Measurements from ENCODE around the gene ZDHHC15. TPM values are rescaled to one million over a fixed set of nuclear protein-coding genes. Genes with fewer than 3 reads are reported as not detected.

Gene ZDHHC15
- total and polyA plus RNA-seq, 10 of the 15 experiments (the other 5 are each of a cell fraction or from before 2014, with no cell fraction given): 0.02 to 0.17 (median 0.10) TPM; not detected in 1

DNA sequence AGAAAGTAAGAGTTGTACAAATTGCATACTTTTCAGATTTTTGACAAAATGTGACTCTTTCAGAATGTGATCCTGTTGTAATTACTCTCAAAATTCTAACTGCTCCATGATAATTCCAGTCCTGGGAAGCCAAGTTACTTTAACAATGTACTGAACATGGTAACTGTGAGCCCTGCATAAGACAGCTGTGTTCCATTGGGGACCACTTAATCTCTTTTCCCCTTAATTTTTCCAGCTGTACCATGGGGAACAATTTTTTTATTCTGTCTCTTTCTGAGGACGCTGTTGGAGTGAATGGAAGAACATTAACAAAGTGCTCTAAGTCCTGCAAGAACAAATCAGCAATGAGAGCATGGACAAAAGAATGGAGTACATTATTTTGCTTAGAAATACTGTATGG, 153.1 kb downstream of the ZDHHC15 start:
- ChIA-PET POLR2A (no interaction called here), CTCF (no interaction called here), RAD21 (ENCODE audit: unreplicated experiment) (no interaction called here), SMC1A (ENCODE audit: uncharacterized antibody, unreplicated experiment) (no interaction called here)
- BruUV-seq (replicated peaks): no TSS peak
- H3K4me3 ChIP-seq: no peak overlapping the region
- no peaks in the 10 kb centered on the region for H3K4me1 ChIP-seq (ENCODE audit: control insufficient read depth, insufficient read depth, low read length)
- no peaks in the 10 kb centered on the region for H3K36me3 ChIP-seq (ENCODE audit: control insufficient read depth in 2 of 2, insufficient read depth in 2 of 2, low read length in 1 of 2)
- no peaks in the 10 kb centered on the region for H3K79me2 ChIP-seq (ENCODE audit: control insufficient read depth, insufficient read depth, low read length)
- no peak overlapping the region for H2AFZ ChIP-seq (ENCODE audit: control insufficient read depth, low read depth, low read length)
- ATAC-seq: no peak
- no peak overlapping the region for H3K4me2 ChIP-seq (ENCODE audit: control insufficient read depth, insufficient read depth)
- H3K9me3 ChIP-seq (replicated peaks; ENCODE audit: control insufficient read depth, insufficient read depth, low read length): no peaks in the 10 kb centered on the region
- DNase-seq (ENCODE audit: low read depth, low spot score): no peak
- no peaks in the 10 kb centered on the region for H4K20me1 ChIP-seq (ENCODE audit: control insufficient read depth, insufficient read depth)
- H3K9ac ChIP-seq (ENCODE audit: control insufficient read depth, insufficient read depth, low read length): no peak overlapping the region
- H3K27me3 ChIP-seq (replicated peaks in 1 of 2; ENCODE audit: control insufficient read depth in 2 of 2, insufficient read depth in 2 of 2, low read length in 1 of 2): no peaks in the 10 kb centered on the region
- intact Hi-C loops (cut with micrococcal nuclease; ENCODE audit: unreplicated experiment) (no loop called here), in situ Hi-C loops (cut with MboI) (no loop called here)
- 0% methylated on average over 1 of the region's 1 CpG for WGBS (ENCODE audit: insufficient coverage, insufficient replicate concordance, low lambda C conversion rate, missing lambda C conversion rate)
- H3K27ac ChIP-seq (ENCODE audit: control insufficient read depth, insufficient read depth): no peak overlapping the region
- no peak for FAIRE-seq
- TF ChIP-seq BHLHE40 (IDR thresholded peaks at IDR 0.05; ENCODE audit: borderline replicate concordance in 1 of 2, low read depth in 2 of 2, low read length in 1 of 2) (no peak), CHD2 (IDR thresholded peaks at IDR 0.05; ENCODE audit: borderline replicate concordance, low read depth, low read length) (no peak), MTA2 (IDR thresholded peaks at IDR 0.05; ENCODE audit: low read depth) (no peak), RELA (IDR thresholded peaks at IDR 0.05; ENCODE audit: borderline replicate concordance, partially characterized antibody) (no peak), JUND (IDR thresholded peaks at IDR 0.05; ENCODE audit: low read depth, low read length) (no peak), NR2C1 (IDR thresholded peaks at IDR 0.05) (no peak), POU2F2 (IDR thresholded peaks at IDR 0.05; ENCODE audit: borderline replicate concordance, low read depth, low read length) (no peak), CEBPB (IDR thresholded peaks at IDR 0.05; ENCODE audit: borderline replicate concordance in 1 of 2, low read depth in 2 of 2, low read length in 2 of 2) (no peak), NFYB (IDR thresholded peaks at IDR 0.05; ENCODE audit: insufficient read depth, low read depth, low read length) (no peak), CBX3 (IDR thresholded peaks at IDR 0.05; ENCODE audit: borderline replicate concordance, low read depth) (no peak), IKZF1 (conservative IDR thresholded peaks at IDR 0.05) (no peak), SREBF1 (IDR thresholded peaks at IDR 0.05; ENCODE audit: low read length) (no peak), NR2F1 (conservative IDR thresholded peaks at IDR 0.05) (no peak), ZBTB4 (CRISPR knock-in tag; IDR thresholded peaks at IDR 0.05) (no peak)
- TF ChIP-seq, protein P1, sequence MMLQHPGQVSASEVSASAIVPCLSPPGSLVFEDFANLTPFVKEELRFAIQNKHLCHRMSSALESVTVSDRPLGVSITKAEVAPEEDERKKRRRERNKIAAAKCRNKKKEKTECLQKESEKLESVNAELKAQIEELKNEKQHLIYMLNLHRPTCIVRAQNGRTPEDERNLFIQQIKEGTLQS (IDR thresholded peaks at IDR 0.05; ENCODE audit: borderline replicate concordance, extremely low read depth, low read depth, low read length): no peak
- TF ChIP-seq, protein P2, sequence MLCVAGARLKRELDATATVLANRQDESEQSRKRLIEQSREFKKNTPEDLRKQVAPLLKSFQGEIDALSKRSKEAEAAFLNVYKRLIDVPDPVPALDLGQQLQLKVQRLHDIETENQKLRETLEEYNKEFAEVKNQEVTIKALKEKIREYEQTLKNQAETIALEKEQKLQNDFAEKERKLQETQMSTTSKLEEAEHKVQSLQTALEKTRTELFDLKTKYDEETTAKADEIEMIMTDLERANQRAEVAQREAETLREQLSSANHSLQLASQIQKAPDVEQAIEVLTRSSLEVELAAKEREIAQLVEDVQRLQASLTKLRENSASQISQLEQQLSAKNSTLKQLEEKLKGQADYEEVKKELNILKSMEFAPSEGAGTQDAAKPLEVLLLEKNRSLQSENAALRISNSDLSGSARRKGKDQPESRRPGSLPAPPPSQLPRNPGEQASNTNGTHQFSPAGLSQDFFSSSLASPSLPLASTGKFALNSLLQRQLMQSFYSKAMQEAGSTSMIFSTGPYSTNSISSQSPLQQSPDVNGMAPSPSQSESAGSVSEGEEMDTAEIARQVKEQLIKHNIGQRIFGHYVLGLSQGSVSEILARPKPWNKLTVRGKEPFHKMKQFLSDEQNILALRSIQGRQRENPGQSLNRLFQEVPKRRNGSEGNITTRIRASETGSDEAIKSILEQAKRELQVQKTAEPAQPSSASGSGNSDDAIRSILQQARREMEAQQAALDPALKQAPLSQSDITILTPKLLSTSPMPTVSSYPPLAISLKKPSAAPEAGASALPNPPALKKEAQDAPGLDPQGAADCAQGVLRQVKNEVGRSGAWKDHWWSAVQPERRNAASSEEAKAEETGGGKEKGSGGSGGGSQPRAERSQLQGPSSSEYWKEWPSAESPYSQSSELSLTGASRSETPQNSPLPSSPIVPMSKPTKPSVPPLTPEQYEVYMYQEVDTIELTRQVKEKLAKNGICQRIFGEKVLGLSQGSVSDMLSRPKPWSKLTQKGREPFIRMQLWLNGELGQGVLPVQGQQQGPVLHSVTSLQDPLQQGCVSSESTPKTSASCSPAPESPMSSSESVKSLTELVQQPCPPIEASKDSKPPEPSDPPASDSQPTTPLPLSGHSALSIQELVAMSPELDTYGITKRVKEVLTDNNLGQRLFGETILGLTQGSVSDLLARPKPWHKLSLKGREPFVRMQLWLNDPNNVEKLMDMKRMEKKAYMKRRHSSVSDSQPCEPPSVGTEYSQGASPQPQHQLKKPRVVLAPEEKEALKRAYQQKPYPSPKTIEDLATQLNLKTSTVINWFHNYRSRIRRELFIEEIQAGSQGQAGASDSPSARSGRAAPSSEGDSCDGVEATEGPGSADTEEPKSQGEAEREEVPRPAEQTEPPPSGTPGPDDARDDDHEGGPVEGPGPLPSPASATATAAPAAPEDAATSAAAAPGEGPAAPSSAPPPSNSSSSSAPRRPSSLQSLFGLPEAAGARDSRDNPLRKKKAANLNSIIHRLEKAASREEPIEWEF (IDR thresholded peaks at IDR 0.05; ENCODE audit: insufficient replicate concordance, low read depth, low read length): no peak
